Stimulated activated naive CD8-positive, alpha-beta T cell treated with anti-CD3 and anti-CD28 coated beads, Interleukin-15, Interleukin-2, amounts not matched to agents 100 U/mL and 50 U/mL, for 24 hours (primary cell): ENCODE results near the gene ZMYM2.

ENCODE experiments used
- ATAC-seq: fragments of 150-1000 bp; cut with Tn5 transposase; one replicate; pipeline ENCODE4 v1.10.0; 2021
- DNase-seq: peaks from one replicate; pipeline ENCODE4 v3.0.0; 2021

The ZMYM2 gene

DNA sequence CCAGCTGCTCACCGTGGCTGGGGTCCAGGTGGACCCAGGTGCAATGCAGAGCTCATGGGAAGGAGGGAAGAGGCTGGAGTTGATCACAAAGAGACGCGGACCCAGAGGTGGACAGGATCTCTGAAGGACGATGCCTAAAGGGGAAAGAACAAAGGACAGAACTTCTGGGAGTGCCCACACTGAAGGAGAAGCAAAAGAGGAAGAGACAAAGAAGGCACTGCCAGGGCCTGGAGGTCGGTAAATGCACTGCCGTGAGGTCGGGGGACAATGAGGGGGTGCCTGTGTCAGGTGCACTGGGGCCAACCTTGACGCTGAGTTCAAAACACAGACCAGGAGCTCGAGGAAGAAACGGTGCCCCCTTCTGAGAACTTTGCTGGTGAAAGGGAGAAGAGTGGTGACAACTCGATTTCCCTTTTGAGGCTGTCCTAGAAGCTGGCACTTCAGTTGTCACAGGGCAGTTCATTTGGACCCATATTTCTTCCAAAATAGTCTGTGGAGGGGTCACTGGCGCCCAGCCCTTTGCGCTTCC lies 146.7 kb downstream of the ZMYM2 start:
- ATAC-seq (no peak), DNase-seq (no peak)

DNA sequence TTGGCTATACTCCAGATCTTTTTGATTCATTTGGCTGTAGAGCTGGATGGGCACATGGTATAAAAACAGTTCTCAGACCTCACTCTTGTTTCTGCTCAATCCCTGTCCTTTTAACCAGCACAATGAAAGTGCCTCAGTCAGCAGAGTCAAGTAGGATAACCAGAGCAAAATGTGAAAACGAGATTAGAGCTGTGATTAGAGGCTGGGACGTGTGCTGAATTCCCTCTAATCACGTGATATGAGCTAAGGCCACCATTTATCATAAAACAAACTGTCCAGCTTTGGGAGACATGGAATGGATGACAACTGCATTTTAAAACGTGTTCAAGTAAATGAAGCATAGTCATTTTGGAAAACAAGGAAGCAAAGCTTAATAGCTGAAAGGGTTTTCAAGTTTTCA lies 148.2 kb downstream of the ZMYM2 start:
- DNase-seq (no peak), ATAC-seq (no peak)

DNA sequence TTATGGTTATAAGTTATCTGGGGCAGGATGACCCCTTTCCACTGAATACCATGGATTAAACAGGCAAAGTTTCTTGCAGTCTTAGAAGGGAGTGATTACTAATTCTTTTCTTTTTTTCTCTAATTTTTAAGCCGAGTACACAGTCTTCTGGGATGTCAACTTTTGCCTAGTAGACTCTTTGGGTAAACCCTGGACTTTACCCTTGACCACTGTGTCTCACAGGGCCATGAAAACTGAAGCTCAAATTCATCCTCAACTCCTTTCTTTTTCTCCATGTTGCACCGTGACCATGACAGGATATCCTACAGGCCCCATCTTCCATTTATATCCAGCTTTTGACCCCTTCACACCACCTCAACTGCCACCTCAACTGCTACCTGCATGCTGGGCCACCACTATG lies 150.5 kb downstream of the ZMYM2 start:
- DNase-seq, result no peak
- no peak for ATAC-seq

DNA sequence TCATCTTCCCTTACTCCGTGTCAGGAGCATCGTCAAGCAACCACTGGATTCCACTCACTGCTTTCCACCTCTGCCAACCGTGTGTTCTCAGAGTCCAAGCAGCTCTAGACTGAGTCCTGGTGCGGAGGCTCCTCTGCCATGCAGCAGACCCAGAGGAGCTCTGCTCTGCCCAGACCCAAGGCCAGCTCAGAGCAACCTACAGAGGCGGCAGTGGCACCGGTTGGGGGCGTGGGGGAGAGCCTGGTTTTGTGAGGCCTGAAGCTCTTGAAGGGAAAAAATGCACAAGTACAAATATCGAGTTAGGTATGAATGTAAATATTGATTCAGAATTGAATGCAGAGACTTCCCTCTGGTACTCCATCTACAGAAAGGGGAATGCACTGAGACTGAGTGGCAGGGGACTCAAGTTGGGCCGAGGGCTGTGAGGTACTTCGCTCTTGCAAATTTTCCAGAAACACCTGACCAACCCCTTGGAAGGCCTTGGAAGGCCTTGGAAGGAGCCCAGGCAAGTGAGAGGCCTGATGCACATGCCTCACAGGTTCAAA lies 155.6 kb downstream of the ZMYM2 start:
- DNase-seq (no peak), ATAC-seq (no peak)

DNA sequence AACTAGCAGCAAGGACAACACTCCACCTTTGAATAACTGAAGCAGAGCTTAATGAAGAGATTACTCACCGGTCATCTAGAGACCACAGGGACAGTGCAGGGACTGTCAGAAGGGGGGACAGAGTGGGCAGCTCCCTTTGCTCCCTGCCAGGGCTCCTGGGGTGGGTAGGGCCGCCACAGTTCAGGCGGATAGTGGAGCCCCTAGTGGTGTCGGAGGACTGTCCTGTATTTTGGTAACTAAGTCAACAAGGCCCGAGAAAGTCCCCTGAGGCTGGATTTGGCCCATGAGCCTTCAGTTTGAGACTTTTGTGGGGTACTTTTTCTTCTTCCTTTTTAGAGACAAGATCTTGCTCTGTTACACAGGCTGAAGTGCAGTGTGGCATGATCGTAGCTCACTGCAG lies 157.7 kb downstream of the ZMYM2 start:
- ATAC-seq, result no peak
- DNase-seq, result no peak

DNA sequence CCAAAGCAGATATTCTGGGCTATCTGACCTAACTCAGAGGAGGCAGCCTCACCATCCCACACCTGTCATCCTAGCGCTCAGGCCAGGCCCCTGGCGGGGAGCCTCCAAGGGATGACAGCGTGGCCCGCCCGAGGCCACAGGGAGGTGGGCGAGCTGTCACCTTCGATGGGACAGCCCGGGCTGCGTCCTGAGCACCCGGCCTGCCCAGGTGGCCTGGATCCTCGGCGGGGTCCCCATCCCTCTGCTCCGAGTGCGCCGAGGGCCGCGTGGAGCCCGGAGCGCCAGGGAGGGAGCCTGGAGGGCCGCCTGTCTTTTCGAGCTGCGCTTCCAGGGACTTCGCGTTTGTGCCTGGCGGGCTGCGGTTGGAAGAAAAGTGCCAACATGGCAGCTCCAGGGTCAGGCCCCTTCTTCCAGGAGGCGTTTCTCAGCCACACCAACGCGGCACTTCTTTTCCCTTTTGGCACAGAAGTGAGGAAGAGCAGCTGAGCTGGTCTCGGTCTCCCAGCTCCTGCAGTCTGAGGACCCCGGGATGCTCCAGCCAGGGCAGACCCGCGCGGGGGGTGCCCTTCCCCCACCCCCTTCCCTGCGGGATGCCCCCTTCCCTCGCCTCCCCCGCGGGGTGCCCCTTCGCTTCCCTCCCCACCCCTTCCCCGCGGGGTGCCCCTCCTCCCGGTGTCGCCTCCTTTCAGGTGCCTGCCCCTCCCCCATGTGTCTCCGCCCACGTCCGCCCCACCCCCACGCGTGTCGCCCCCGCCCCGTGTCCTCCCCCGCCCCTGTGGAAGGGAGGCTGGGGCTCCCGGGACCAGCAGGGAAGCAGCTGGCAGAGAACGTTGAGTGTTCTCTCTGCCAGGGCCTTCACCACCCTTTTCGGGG lies 160.0 kb downstream of the ZMYM2 start:
- no peak for ATAC-seq
- DNase-seq, result peak; percentile 35

DNA sequence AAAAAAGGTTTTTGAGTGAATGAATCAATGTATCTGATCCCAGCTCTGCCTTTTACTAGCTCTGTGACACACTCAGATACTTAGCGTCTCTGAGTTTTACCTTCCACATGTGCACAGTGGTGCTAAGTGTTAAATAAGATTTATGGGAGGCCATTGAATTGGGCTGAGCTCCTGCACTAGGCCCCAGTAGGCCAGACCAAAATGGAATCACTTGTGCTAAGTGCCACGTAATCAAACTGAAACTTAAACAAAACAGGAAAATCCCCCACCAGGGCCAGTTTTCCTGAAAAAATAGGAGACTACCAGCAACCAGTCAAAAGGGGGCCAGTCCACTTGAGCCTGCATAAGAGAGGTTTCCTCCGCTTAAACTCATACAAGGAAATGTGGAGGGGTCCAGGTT lies 161.4 kb downstream of the ZMYM2 start:
- ATAC-seq (no peak), DNase-seq (no peak)

DNA sequence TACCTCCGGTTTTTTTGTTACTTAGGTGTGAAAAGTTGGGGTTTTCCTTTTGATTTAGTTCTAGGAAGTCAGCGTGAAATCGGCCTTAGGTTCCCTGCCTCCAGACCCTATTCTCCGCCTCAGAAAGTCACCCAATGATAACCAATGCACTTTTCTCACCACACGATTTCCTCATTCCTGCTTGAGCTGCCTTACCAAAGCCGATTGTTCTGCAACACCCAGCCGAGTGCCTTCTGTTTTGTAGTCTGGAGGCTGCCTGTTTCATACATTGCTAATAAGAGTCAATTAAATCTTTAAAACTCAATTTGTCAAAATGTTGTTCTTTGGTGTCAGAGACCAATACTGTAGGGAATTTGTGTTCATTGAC lies 162.6 kb downstream of the ZMYM2 start:
- ATAC-seq, result no peak
- DNase-seq, result no peak

DNA sequence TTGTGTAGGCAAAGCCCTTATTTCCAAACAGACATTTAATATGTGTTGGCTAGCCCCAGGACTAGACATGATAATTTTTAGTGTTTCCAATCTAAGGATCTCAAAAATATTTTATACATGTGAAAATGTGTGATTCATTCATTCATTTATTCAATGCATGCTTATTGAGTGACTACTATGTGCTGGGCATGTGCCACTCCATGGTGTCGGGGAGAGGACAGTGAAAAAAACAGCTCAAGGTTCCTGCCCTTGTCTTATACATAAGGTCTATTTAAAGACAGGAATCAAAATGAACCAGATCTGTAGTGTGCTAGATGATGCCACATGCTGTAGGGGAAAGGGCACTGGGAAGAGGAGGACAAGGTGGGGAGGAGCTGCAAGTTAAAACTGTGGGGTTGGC lies 165.8 kb downstream of the ZMYM2 start:
- ATAC-seq, result no peak
- no peak for DNase-seq

DNA sequence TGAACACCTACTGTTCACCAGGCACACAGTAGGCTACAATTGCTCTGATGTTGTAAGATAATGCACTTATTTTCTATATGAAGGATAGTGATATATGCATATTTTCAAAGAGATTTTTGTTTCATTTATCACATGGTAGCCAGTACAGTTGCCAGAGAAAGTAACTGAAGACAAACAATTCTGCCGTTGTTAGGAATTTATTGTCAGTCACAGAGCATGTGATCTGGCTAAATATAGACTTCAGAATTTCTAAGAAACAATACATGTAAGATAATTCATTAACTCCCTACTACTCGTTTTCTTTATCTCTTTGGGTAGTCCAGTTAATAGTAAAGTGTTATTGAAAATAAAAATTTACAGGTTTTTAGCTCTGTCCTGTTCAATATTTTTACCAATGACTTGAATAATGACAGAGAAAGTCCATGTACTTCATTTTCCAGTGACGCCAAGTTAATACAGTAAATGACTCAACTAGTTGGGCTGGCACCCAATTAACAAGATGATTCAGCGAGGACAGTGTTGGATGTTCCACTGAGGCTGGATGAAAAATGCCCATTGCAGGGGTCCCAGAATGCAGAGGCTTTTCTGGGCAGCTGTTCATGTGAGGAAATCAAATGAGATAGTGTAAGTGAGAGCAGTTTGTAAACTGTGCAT lies 166.7 kb downstream of the ZMYM2 start:
- ATAC-seq (no peak), DNase-seq (no peak)

DNA sequence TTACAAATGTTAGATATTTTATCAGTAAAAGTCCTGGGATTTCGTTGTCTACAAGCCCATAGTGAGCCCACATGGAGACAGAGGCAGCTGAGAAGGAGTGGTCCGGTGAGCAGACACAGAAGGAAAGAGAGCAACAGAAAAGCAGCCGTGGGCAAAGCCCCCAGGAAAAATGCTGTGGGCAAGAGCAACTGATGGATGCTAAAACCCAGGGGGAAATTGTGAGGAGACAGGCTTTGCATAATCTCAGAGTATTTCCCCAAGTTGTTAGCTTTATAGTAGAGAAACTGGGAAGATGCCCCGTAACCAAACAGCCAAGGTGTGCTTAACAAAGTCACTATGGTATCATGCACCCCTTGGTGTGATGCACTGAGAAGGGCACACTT lies 167.2 kb downstream of the ZMYM2 start:
- DNase-seq, result no peak
- ATAC-seq, result no peak

DNA sequence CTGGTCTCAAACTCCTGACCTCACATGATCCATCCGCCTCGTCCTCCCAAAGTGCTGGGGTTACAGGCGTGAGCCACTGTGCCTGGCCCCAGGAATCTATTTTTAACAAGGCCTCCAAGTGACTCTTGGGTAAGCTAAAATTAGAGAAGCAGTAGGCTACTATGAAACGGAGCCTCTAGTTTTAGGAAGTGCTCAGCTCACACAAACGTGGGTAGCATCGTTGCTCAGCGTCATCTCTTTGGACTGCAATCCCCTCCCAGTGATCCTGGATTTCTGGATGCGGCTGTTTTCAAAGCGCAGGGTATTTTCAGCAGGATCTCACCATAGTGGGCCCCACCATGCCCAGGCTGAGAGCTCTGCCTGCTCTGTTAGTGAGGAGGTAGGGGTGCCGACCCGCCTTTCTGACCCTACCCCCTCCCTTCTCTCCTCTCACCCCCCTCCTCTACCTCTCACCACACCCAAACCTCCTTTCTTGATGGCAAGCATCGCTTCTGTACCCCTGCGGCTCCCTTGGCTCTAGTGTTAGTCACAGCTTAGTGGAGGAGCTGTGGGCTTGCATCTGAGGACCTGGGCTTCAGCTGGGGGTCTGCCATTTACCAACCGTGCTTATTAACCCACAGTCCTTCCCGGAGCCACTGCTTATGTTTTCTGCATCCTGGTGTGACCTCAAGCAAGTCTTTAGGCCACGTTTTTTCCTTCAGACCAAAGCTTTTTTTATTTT lies 168.2 kb downstream of the ZMYM2 start:
- DNase-seq (no peak), ATAC-seq (no peak)

DNA sequence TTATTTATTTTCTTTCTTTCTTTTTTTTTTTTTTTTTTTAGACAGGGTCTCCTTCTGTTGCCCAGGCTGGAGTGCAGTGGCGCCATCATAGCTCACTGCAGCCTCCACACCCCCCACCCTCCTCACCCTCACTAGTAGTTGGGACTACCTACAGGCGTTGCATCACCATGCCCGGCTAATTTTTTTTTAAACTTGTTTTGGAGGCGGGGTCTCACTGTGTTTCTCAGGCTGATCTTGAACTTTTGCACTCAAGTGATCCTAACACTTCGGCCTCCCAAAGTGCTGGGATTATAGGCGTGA lies 168.7 kb downstream of the ZMYM2 start:
- no peak for ATAC-seq
- DNase-seq, result no peak

DNA sequence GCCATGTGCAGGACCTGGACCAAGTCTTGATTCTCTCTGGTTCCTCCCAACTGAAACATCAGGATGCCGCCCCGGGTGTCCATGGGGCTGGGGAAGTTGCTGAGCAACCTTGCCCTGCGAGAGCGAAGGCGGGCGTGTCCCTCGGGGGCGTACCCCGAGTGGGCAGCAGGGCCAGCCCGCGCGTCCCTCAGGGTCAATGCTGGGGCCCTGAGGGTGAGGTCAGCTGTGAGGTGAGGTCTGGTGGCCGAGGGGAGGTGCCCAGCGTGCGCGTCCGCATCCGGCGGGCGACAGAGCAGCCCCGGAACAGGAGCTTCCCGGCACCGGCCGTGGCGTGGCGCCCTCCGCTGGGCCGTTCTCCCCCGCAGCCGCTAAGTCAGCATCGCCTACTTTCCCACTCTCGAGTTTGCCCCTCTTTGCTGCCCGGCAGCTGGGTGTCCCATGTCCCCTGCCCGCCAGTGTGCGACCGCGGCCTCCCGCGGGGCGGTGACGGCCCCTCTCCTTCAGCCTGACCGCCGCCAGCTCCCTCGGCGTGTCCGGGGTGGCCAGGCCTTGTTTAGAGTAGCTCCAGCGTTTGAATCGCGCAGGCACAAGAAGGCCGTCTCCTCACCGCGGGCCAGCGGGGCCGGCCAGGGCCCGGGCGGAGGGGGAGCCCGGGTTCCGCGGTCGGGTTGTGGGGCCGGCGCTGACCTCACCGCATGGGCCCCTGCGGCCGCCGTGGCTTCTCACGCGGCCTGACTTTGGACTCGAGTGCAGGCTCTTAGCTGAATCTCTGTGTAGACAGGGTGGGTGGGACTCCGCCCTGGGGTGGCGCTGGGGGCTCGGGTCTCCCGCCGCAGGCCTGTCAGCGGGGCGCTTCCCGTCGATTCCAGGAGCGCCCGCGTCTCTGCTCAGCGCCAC lies 169.3 kb downstream of the ZMYM2 start:
- ATAC-seq, result peak; percentile 60

DNA sequence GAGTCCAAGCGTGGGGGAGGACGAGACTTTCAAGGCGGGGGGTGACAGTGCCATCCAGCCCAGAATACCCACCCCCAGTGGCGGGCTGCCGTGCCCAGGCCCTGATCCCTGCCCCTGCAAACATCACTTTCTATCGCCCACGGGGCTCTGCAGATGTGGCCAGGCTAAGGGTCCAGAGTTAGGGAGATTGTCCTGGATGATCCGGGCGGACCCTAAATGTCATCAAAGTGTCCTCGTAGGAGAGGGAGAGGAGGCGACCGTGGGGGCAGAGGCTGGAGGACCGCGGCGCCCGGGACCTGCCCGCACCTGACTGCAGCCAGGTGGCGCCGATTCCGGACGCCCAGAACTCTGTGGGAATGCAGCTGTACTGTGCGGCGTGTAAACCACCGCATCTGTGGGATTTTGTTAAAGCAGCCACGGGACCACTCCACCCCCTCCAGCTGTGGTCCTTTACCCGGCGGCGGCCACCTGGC lies 170.0 kb downstream of the ZMYM2 start:
- DNase-seq (peak; percentile 15), ATAC-seq (peak; percentile 5)

More for the DNA sequence above, 169.3 kb downstream of the ZMYM2 start:
- peak; percentile 61 for DNase-seq

DNA sequence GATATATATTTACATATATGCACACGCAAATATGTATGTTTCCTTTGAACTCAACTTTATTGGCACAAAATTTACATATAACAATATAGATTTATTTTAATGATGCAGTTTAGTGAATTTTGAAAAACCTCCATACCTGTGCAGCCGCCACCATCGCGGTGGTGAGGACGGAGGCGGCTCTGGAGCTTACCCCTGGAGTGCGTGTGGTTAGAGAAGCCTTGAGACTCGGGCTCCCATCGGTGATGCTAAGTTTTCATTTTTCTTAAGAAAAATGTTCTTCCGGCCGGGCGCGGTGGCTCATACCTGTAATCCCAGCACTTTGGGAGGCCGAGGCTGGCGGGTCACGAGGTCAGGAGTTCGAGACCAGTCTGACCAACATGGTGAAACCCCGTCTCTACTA lies 170.5 kb downstream of the ZMYM2 start:
- DNase-seq, result no peak
- no peak for ATAC-seq

DNA sequence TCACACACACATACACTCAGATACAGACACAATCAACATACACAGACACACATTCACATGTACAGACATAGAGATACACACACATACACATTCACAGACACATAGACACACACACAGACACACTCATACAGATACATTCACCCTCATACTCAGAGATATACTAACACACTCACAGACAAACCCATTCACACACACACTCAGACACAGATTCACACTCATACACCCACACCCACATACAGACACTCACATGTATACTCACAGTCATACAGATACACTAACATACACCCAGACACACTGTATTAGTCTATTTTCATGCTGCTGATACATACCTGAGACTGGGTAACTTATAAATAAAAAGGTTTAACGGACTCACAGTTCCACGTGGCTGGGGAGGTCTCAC lies 171.5 kb downstream of the ZMYM2 start:
- ATAC-seq, result no peak

DNA sequence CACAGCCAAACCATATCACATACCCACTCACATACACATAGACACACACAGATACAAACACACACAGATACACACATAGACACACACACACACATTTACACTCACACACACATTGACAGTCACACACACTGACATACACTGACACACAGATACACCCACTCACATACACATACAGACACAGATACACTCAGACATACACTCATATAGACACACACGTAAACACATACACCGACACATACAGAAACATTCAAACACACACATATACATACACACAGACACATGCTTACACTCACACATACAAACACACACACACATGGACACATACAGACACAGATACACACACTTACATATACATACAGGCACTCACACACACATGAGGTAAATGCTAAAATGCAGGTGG lies 172.1 kb downstream of the ZMYM2 start:
- DNase-seq (no peak), ATAC-seq (no peak)

More for the DNA sequence above, 171.5 kb downstream of the ZMYM2 start:
- no peak for DNase-seq

DNA sequence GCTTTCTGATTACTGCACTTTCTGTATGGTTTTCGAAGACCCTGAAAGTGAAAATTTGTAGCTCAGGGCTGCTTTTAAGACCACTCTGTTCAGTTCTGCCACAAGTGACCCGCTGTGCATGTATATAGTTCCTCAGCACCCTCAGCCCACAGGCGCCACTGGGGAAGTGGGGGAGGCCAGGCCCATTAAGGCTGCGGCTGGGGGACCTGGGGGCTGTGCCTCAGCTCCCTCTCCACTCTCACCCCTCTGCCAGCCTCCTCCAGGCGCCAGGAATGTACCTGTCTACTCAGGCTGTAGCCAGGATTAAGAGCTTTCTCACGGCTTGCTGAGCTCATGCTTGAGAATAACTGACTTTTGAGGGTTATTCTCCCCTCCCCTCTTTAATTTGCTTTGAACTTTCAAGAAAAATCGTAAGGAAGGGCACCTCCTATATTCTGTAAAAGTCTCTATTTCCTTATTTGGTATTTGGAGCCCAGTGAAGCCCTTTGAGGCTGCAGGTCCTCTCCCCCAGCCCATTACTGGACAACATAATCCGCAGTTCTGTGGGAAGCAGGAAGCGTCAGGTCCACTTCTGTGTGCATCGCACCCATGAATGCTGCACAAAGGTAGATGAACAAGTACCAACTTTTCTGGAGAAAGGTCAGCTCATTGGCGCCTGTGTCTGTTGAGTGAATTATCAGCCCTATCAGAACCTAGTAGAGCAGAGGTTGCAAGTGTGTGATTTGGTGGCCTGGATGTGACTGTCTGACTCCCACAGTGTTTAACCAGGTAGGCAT lies 172.7 kb downstream of the ZMYM2 start:
- no peak for DNase-seq
- ATAC-seq, result no peak

DNA sequence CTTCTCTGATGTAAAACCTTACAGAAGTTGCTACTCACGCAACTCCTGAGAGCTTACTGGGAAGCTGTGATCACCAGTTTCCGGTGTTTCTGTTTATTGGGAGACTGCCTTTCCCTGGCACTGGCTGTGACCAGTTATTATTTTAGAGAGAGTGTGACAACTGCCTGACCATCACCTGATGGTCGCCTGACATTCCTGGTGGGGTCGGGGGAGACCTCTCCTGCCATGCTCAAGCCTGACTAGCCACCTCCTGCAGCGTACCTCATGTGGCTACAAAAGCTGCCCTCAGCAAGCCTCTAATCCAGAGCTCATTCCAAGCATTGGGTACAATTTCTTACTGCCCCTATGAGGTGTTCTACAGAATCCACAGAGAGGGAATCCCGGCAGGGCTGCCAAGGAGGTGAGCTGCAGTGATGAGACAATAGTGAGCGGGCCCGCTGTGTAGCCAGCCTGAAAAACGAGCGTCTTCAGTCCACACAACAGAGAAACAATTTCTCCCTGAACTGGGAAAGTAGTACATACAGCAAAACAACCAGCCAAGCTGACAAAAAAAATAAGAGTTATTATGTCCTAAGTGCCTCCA lies 173.6 kb downstream of the ZMYM2 start:
- no peak for DNase-seq
- ATAC-seq, result no peak

DNA sequence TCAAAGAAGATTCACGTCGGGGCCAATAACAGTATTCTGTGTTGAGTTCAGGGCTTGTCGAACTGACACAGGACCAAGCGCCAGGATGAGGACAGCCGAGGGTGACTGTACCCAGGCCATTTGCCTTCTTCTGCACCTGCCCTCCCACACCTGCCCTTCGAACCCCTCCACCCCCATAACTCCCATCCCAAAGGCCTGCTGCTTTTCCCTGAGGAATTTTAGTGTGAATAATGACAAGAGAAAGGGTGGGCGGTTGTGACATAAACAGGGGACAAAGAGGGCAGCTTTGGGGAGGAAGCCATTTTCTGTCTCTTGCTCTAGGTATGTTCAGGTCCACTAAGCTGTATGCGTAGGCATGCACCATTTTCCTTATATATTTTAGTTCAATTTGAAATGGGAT lies 176.2 kb downstream of the ZMYM2 start:
- ATAC-seq, result no peak
- no peak for DNase-seq
